Hepatic stellate cell (primary cell): ENCODE measurements around the gene IFT25.
A peak's percentile ranks its signal among the peaks of the same experiment; 100 is the strongest.

Experiments
- DNase-seq: peaks from one replicate; pipeline ENCODE4 v3.0.0; 2011; ENCODE audit warnings: low spot score

Gene IFT25

DNA sequence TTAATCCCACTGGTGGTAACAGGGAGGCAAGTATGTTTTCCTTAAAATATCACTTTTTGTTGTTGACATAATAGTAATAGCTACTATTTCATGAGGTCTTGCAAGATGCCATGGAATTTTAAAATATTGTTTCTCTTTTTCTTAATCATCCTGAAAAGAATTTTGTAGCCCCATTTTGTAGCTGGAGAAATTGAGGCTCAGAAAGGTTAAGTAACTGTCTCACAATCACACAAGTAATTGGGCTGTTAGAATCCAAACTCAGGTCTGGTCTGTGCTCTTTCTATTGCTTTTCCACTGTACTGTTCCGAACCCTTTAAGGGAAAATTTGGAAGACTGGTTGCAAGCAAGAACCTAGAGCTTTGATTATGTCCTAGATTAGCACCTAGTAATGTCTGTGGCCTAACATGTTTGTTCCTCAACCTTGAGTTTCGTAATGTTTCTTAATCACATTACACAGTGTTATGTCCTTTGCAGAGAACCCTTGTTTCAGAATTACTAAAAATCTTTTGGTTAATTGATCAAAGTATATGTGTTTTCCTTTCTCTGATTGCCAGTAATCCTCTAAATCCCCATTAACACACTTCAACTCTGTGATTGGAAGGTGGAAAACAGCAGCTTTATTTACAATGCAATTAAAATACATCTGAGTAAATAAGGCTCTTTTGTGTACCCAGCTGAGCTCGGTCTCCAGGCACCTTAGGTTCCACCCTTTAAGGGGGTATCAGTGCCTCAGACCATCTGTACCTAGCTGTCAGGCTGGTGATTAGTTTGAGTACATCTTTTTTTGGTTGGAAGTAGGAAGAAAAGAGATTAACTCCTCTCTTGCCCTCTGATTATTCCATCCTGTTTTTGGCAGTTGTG lies 11.0 kb upstream of the IFT25 start:
- DNase-seq: no peak

DNA sequence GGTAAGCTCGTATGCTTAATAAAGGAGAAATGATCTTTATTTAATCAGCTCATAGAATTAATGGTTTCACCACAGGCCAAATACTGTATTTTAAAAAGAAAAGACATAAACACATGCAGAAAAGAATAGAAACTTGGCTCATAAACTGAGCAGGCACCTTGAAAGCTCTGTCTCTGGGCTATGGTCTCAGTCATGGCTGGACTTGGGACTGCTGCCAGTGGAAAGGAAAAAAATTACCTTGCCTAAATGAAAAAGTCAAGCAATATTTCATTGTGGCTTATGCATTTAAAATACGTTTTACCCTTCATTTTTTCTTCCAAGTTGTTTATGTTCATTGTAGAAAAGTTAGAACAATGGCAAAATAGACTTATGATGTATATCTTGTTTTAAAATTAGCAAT lies 8.6 kb upstream of the IFT25 start:
- no peak for DNase-seq

DNA sequence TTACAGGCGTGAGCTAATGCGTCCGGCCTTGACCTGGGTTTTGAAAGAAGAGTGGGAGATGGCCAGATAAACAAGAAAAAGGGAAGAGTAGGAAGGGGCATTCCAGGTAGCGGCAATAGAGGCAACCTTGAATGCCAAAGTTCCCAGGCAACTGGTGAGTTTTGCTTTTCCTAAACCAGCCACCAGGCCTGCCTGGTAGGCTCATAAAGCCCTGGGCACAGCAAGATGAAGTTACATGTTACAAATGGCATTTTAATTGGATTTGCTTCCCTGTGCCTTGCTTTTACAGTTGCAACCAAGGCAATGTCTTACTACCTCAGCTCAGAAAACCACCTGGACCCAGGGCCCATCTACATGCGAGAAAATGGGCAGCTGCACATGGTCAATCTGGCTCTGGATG lies 6.2 kb upstream of the IFT25 start:
- DNase-seq: no peak

DNA sequence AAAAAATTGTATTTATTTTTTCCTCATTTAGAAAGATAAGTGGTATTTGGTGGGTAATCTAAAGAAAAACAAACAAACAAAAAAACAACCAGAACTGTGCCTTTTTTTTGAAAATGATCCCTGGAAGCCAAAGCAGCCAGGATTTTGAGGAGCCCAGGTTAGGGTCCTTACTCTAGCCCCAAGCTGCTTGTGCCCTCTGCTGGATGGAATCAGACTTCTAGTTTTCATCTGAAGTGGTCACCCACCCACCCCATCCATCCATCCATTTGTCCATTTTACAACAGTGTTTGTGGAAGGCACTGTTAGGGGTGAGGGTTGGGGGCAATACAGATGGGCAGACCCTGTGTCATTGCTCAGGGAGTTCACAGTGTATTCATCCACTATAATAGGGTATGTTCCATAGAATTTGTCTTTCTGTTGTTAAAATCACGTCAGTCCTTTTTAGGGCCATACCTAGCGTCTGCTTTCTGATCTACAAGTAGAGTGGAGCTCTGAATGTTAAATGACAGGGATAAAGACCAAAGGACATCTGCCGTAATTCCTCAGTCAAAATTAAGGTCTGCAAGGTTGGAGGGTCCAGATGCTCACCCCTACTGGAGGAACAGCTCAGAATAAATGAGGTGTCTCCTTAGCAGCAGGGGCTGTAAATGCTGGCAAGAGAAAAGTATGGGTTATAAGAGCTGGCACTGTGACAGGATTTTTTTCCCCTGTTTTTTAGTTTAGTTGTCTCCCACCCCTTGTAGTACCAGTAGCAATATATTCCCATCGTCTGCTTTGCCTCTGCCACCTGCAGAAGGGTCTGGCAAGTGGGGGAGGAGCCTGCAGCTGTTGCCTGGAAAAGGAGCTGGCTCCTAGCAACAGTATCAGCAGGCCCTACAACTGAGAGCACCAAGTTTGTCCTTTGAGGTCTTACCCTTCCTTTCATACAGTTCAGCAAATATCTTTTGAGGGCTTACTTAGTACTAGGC lies 3.8 kb upstream of the IFT25 start:
- no peak for DNase-seq

DNA sequence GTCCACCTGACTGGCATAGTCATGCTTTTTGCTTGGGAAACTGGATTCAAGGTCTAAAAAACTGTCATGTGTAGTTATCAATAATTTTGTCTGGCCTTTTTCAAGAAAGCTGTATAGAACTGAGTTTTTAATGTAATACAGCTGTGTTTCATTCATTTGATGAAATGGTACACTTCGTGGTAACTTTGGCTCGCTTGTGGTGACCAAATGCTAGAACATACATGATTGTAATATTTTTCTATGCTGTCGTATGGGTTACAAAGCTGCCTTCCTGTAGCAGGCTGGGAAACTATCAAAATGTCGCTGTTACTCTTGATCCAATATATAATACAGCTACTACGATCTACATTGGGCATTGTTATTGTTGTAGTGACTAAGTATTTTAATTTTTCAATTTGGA lies 2.8 kb upstream of the IFT25 start:
- no peak for DNase-seq

DNA sequence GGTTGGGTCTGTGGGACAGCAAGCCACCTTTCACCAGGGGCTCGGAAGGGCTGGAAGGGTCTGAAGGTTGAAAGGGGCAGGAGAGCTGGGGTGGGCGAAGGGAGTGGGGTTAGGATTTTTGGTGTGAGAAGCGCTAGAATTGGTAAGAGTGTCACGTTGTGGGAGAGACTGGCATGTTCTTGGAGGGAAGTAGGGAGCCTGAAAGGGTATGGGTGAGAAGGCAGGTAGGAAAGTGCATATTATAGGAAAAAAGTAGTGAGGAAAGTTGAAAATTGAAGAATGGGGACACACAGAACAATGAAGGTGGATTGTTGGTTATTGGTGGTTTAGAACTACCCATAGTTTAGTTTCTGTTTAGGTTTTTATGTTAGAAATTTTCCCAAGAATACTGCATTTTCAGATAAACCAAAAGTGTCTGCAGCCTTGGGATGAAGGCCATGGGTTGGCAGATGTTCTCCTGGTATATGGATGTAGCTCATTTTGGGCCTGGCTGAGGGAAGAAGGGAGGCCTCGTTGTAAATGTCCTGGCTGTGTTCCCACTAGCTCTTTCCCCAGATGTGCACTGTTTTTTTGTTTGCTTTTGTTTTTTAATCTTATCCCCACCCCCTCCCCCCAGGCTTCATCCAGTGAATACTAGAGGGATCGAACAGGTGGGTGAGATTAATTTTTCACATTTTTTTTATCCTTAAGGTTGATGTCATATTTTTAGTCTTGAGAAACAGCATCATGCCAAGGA lies 1.8 kb upstream of the IFT25 start:
- DNase-seq: no peak

DNA sequence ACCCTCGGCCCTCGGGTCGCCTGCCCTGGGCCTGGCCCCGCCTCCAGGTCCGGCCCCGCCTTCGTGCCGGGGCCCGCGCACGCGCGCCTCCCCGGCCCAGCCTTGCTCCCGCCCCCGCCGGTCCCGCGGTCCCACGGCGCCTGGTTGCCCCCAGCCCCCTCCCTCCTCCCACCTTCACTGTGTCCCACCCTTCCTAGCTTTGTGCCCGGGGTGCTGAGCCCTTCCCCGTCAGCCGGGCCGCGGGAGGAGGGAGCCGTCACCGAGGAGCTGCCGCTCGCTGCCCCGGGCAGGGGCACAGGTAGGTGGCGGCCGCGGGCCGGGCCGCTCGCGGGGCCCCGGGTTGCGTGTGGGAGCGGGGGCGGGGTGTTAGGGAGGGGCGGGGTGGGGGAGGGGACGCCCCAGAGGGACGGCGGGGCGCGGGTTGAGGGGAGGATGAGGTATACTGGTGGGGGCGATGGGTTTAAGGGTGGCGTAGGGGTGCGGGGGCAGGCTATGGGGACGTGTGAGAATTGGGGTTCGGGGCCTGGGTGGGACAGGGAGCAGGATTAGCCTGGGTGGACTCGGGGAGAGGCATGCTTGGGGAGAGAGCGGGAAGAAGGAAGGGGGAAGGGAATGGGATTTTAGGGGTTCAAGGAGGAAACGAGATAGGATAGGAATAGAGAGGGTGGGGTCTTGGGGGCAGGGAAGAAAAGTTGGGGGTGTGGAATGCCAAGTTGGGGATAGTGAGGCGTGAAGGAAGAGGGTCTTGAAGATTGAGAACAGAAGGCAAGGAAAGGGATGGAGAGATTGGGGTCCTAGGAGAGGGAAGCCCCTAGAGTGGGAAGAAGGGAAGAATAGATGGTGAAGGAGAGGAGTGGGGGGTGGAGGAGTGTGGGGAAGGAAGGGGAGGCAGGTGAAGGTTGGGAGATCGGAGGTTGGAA lies 1.0 kb upstream of the IFT25 start, which contains the start of gene LRRC42:
TSS of gene LRRC42 (plus strand) at position 99 of the 920 bp plus-strand sequence. CDS start 5,650 bp downstream, outside the sequence.
- no peak for DNase-seq

DNA sequence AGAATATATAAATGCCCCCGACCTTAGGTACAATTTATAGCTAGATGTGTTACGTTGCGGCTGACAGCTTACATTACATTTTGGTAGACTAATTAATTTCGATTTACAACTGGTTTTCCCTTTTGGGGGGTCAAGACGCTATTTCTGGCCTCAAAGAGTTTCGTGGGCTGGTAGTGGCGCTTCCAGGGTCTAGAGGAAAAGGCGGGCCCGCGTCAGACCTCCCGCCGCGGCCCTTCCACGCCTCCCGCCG lies 391 bp downstream of the IFT25 start:
- no peak for DNase-seq

DNA sequence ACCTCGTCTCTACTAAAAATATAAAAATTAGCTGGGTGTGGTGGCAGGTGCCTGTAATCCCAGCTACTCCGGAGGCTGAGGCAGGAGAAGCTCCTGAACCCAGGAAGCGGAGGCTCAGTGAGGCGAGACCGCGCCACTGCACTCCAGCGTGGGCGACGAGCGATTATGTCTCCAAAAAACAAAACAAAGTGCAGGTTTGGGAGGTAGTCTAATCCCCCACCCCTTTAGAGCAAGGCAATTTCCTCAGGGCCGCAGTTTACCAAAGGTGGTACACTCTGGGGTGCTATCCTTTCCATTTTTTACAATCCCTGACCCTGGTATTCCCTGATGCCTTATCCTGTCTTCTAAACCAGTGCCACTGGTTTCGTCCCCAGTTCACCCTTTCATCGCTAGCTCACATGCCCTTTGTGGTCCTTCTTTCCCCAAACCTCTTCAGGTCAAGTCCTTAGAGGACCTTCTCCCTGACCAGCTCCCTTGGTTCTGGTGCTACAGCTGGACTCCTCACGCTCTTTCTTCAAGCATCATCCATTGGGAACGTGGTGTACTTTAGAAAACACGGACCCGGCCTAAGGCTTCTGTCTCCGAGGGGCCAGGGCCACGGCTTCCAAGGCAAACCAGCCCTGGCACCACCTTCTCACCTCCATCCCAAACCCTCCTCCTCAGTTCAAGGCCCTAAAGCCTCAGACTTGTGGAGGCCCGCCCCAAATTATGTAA lies 873 bp downstream of the IFT25 start:
- DNase-seq: peak; percentile 40

DNA sequence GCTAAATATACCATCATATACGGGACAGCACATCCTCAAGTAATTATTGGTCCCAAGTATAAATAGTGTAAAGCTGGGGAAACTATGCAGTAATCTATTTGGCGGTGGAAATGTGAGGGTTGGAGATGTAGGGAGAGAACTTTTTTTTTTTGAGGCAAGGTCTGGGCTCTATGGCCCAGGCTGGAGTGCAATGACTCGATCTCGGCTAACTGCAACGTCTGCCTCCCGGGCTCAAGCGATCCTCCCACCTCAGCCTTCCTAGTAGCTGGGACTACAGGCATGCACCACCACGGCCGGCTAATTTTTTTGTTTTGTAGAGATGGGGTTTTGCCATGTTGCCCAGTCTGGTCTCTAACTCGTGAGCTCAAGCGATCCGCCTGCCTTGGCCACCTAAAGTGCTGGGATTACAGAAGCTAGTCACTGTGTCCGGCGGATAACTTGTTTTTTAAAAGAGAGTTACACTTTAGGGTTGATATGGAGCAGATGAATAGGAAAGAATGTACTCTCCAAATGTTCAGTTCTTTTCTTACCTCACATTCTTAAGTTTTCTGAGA lies 1.9 kb downstream of the IFT25 start:
- no peak for DNase-seq

DNA sequence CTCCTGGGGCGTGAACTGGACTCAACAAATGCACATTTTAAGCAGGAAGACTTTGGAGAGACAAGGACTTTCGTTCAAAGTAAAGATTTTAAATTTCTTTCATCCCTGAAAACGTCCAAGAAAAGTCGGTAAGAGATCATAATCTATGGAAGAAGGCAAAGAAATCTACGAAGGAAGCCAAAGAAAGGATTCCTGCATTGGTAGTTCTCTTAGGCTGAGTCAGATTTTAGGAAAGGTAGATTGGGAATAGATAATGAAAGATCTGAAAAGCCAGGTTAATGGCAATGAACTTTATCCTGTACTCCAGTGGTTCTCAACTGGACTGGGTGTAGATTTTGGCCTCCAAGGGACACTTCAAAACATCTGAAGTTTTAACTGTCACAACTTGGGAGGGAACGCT lies 2.4 kb downstream of the IFT25 start:
- DNase-seq: no peak

DNA sequence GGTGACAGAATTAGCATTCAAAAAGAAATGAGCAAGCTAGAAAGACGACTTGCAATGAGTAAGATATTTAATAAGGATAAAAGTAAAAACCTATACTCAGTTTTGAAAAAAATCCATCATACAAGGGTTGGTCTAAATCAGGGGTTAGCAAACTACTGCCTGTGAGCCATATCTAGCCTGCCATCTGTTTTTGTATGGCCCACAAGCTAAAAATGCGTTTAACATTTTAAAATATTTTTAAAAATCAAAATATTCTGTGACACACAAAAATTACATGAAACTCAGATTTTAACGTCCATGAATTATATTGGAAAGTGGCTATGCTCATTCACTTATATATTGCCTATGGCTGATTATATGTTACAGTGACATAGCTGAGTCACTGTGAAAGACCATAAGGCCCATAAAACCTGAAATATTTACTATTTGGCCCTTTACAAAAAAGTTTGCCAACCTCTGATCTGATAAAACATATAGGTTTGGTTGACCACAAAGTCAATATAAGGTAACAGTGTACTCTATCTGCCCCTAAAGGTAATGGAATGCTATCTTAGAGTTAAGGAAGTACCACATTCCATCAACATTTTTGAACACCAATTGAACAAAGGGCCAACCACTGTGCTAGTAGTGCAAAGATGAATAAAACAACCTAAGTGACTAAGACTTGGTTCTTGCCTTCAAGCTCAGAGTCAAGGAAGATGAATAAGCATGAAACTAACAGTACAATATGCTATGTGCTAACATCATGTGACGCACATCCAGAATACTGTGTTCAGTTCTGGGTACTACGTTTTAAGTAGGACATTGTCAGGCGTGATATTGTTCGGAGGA lies 3.2 kb downstream of the IFT25 start:
- no peak for DNase-seq

DNA sequence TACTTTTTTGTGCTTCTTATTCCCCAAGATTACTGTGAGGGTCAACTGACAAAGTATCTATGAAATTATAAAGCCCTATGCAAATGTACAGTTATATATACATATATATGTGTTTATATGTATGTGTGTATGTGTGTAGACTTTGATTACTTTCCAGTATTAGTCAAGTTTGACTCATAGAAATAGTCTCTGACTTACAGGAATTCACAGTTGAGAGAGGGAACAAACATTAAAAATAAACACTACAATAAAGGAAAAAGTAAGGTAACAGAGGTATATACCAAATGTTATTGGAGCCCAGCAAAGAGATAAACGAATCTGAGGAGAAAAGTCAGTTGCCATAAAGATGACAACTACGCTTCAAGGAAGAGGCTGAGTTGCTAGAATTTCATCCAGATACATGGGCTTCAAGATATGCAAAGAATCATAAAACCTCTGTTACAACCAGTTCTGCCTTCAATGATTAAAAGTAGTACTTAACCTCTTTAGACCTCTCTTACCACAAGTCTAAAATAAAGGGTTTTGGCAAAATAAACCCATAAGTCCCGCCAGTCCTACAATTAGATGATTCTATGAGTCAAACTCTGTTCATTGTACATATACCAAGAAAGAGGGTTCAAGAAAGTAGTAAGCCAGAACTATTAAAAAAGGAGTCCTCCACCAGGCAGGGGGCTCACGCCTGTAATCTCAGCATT lies 7.2 kb downstream of the IFT25 start:
- DNase-seq: no peak

DNA sequence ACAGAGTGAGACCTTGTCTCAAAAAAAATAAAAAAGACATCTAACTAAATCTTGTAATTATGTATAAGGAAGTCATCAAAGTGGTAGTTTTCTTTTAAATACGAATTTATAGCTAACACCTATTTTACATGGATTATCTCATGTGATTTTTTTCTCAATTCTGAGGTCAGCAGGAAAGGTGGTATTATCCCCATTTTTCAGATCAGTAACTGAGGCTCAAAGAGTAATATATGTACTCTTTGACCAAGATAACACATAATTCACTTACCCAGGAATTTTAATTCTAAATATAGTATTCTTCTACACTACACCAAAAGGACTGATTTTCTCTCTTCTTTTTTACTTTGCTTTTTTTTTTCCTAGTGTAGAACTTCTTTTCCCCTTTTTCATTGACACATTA lies 9.1 kb downstream of the IFT25 start:
- DNase-seq: no peak

DNA sequence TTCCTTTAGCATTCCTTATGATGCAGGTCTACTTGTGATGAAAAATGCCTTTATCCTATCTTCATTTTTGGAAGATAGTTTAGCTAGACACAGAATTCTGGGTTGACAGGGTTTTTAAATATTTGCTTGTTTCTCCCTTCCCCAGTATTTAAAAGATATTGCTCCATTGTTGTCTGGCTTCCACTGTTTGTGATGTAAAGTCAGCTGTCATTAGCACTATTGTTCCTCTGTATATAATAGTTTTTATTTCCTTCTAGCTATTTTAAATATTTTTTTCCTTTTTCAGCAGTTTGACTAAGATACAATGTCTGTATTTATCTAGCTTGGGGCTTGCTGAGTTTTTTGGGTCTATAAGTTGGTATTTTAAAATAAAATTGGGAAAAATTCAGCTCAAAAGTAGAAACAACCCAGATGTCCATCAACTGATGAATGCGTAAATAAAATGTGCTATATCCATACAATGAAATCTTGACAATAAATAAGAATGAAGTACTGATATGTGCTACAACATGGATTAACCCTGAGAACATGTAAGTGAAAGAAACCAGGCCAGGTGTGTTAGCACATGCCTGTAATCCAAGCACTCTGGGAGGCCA lies 11.2 kb downstream of the IFT25 start:
- no peak for DNase-seq

DNA sequence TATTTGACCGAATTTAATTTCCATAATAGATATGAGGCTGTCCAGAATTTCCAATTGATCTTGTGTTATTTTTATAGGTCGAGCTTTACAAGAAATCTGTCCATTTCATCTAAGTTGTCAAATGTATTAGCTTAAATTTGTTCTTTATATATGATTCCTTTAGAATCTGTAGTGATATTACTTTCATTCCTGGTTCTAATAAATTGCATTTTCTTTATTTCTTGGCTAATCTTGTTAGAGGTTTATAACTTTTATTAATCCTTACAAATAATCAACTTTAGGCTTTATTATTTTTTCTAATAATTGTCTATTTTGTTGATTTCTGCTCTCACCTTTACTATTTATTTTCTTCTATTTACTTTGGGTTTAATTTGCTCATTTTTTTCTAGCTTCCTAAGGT lies 14.0 kb downstream of the IFT25 start:
- DNase-seq: no peak

DNA sequence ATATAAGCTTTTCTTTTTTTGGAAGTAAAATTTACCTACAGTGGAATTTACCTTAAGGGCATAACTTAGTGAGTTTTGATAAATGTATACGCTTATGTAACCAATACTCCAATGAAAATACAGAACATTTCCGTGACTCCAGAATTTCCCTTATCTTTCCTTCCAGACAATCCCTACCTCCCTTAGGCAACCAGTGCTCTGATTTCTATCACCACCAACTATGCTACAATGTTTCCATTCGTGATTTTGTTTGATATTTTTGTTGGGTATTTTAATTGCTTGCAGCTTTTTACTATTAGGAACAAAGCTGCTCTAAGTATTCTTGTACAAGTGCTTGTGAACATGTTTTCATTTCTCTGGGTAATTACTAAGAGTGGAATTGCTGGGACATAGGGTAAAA lies 14.6 kb downstream of the IFT25 start:
- DNase-seq: no peak

DNA sequence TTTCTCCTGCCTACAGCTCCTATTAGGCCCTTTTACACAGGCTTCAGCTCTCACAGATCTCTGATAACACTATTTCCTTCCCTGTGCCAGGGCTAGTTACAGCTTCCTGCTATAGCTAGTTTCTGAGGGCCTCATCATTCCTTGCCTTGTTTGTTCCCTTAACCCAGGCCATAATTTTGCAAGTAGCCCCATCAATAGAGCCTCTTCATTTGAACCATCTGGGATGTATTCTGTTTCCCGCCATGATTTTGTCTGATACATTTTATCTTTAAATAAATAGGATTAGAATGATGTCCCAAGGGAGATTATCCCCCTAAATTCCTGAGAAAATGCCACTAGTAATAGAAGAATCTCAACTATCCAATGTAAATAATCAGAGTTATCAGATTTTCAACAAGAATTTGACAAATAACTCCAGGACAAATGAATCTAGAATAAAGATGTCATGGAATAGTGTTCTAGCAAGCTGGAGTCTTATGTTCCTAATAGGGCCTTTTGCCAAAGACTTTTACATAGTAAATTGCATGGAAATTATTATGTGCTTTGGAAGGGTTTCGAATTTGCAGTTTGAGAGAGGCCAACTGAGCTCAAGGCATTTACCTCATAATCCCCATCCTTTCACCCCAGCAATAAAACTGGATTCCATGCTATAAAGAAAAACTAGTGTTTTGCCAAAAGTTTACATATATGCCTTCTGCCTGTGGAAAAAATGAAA lies 16.1 kb downstream of the IFT25 start:
- DNase-seq: no peak
